Measurements from ENCODE around the gene FADS1.

FADS1 gene

DNA sequence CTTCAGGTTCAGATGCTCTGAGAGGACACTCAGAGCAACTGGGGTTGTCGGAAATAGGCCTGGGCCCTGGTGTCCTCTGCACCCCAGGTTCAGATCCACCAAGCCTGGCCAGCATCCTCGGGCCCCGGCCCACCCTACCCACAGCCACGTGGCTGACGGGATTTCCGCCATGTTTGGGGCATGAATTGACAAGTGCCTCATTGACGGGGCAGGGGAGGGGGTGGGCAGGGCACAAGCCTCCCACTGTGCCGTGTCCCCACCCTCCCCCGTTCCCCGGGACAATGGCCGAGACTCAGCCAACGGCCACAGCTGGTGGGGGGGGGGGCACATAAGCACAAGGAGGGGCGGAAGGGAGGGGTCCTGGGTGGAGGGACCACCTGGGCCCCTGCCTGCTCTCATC lies 55.9 kb downstream of the FADS1 start:
- no peak for DNase-seq

- DNase-seq, result no peak
Observed at GRCh38 chr11:61757213-61757862, 59.5 kb downstream of the FADS1 start.

GRCh38 chr11:61756452-61757212 lies 60.2 kb downstream of the FADS1 start:
- DNase-seq, result peak; percentile 19 to 24

GRCh38 chr11:61756147-61756451 lies 60.7 kb downstream of the FADS1 start:
- no peak for DNase-seq

DNA sequence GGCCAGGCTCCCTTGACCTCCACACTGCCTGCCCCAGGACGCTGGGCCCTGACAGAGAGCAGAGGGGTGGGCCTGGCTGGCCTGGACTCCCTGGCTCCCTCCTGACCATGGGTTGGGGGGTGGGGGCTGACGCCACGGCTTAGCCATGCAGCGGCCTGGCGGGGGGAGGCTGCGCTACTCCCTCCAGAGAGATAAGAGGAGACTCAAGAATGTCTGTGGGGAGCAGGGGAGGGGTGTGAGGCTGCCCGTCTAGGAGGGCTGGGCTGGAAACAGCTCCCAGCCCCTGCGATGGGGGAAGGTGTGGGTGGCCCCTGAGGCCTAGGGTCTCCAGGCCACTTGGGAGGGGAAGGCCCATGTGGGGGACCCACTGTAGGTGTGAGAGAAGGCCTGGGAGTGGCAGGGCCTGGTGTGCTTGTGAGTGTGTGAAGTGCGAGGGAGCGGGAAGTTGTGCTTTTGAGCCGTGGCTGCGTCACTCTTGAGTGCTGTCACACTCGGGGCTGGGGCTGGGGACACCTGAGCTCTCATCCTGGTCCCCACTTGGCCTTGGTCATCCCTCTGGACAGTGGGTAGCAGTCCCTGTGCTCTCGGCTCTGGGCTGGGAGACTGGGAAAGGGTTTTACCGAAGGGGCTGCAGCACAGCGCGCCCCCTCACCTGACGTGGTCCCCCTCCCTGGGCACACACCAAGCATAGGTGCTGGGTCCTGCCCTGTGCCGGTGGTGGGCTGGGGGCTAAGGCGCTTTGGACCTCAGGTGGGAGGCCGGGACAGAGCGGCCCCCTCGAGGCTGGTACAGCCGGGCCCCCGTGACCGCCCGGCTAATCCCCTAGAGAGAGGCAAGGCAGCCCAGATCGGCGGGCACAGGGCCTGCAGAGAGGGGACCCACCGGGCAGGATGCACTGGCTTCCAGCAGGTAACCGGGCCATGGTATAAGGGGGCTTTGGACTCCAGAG lies 62.0 kb downstream of the FADS1 start:
- no peak for DNase-seq

GRCh38 chr11:61753672-61754071 lies 63.1 kb downstream of the FADS1 start:
- no peak for DNase-seq

DNA sequence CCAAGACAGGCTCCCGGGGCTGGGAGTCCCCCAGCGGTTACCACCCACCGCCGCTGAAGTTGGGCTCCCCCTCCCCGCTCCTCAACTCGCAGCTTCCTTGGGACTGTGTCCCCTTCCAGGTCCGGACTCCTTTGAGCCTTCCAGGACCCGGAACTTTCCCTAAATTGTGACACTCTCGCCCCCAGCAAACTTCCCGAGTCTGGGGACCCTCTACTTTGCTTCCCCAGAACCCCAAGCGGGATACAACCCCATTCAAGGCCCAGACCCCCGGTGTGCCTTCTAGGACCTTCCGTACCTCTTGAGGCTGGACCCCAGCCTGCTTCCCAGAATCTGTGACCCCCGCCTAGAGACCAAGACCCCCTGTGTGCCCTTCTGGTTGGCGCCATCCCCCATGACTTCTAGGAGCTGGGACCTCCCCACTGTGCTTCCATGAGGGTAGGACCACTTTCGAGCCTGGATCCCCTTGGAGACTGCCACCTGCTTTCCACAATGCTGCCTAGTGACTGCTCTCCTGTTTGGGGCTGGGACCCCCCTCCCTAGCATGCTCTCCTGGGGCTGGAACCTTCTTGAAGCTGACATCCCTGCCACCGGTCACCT lies 63.8 kb downstream of the FADS1 start:
- DNase-seq, result no peak

GRCh38 chr11:61752117-61752924 lies 64.5 kb downstream of the FADS1 start, which contains the start of gene MYRF:
MYRF (plus strand) TSS chr11:61752636; CDS start chr11:61752745, 109 bp downstream.
- peak; percentile 22 to 55 for DNase-seq

GRCh38 chr11:61751384-61751783 lies 65.4 kb downstream of the FADS1 start:
- no peak for DNase-seq

DNA sequence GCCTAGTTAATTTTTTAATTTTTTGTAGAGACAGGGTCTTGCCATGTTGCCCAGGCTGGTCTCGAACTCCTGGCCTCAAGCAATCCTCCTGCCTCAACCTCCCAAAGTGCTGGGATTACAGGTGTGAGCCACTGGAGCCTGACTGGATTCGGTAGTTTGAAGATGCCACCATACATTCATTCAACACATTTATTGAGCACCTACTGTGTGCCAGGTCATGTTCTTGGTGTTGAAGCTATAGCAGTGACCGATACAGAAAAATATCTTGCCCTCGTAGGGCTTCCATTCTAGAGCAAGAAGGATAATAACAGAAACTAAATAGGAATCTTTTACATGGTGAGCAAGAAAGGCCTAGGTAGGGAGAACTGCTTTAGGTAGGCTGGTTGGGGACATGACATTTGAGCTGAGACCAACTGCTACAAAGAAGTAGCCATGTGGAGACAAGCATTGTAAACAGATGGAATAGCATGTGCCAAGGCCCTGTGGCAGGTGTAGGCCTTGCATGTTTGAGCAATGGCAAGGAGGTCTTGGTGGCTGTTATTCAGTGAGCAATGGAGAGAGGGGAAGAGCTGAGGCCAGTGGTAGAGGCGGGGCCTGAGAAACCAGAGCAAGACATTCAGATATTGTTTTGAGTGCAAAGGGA lies 66.1 kb downstream of the FADS1 start:
- DNase-seq, result no peak

All from inflammatory macrophage (primary cell).